Liver (tissue), 3 donors: Measurements from ENCODE around the gene MOSPD3.

Source experiments
- CTCF ChIP-seq: fragments of 150-350 bp; IDR thresholded peaks from 2 replicates; pipeline ENCODE4 v1.5.1; 2017; ENCODE audit warnings: improper control_type of control experiment, low read depth, low read length; ENCODE audit not compliant: missing input control
- EGR1 ChIP-seq, 2 donors: IDR thresholded peaks; 2 replicates each; pipeline ENCODE4 v1.6.1; 2016 to 2018; ENCODE audit warnings: antibody characterized with exemption in 2 of 2, low read depth in 2 of 2
- FOXA1 ChIP-seq: IDR thresholded peaks from 2 replicates; pipeline ENCODE4 v1.6.1; 2016; ENCODE audit warnings: antibody characterized with exemption
- HNF4A ChIP-seq, 2 donors: conservative IDR thresholded peaks; 2 replicates each; pipeline ENCODE4 v1.6.1; 2016; ENCODE audit warnings: antibody characterized with exemption in 2 of 2, mild to moderate bottlenecking in 2 of 2
- JUND ChIP-seq, 2 donors: IDR thresholded peaks; 2 replicates each; pipeline ENCODE4 v1.6.1; 2016; ENCODE audit warnings: antibody characterized with exemption in 2 of 2
- RAD21 ChIP-seq, 2 donors: IDR thresholded peaks; 2 replicates each; pipeline ENCODE4 v1.6.1; 2016; ENCODE audit warnings: antibody characterized with exemption in 2 of 2, mild to moderate bottlenecking in 2 of 2
- REST ChIP-seq: IDR thresholded peaks from 2 replicates; pipeline ENCODE4 v1.6.1; 2016; ENCODE audit warnings: antibody characterized with exemption, mild to moderate bottlenecking
- RXRA ChIP-seq, 2 donors: IDR thresholded peaks; 2 replicates each; pipeline ENCODE4 v1.6.1; 2017 to 2018; ENCODE audit warnings: antibody characterized with exemption in 2 of 2, mild to moderate bottlenecking in 1 of 2
- SP1 ChIP-seq: IDR thresholded peaks from 2 replicates; pipeline ENCODE4 v1.6.1; 2018; ENCODE audit warnings: antibody characterized with exemption, mild to moderate bottlenecking
- TAF1 ChIP-seq: conservative IDR thresholded peaks from 2 replicates; pipeline ENCODE4 v1.6.1; 2016; ENCODE audit warnings: antibody characterized with exemption, mild to moderate bottlenecking
- YY1 ChIP-seq: IDR thresholded peaks from 2 replicates; pipeline ENCODE4 v1.6.1; 2016; ENCODE audit warnings: antibody characterized with exemption, mild to moderate bottlenecking
- ZBTB33 ChIP-seq: IDR thresholded peaks from 2 replicates; pipeline ENCODE4 v1.6.1; 2016; ENCODE audit warnings: antibody characterized with exemption
- donor health status: healthy.
- donor health status: healthy.

GRCh38 chr7:100611983-100612729 lies at the start of gene MOSPD3:
- TF ChIP-seq YY1 = peak; percentile 71
- TF ChIP-seq SP1 = peak; percentile 95
- no peak for TF ChIP-seq CTCF
- TF ChIP-seq RAD21 (IDR thresholded peaks at IDR 0.05) = peak in 1 of 2 donors; percentile 35
- peak; percentile 69 for TF ChIP-seq REST
- TF ChIP-seq RXRA (IDR thresholded peaks at IDR 0.05) = peak; percentile 70 to 84
- no peak for TF ChIP-seq FOXA1
- TF ChIP-seq HNF4A (conservative IDR thresholded peaks at IDR 0.05) = peak; percentile 3 to 16
- TF ChIP-seq JUND (IDR thresholded peaks at IDR 0.05) = peak; percentile 38 to 44
- peak; percentile 49 for TF ChIP-seq ZBTB33
- TF ChIP-seq TAF1 = peak; percentile 88
- TF ChIP-seq EGR1 (IDR thresholded peaks at IDR 0.05; ENCODE audit: low read depth in 2 of 2) = no peak
